ENCODE data around the gene TRIM46. TPM values are rescaled to one million over a fixed set of nuclear protein-coding genes. Genes with fewer than 3 reads are reported as not detected.
A peak's percentile ranks its signal among the peaks of the same experiment; 100 is the strongest.
"Not testable (repeated sequence)": the region's sequence is repeated elsewhere in the genome, so short reads cannot be mapped to it uniquely, and the experiment has no call there.

TRIM46 gene
- polyA plus RNA-seq, 3 donors: 0.13 TPM; not detected in 2

GRCh38 chr1:155193275-155193990, 19.8 kb downstream of the TRIM46 start:
- peaks cover 11 to 18% of the 10 kb centered on the region in 2 donors for H3K36me3 Mint-ChIP-seq
- Histone ChIP-seq H2AFZ (ENCODE audit: insufficient read depth, low read depth, low read length, poor library complexity, severe bottlenecking) (peak overlapping the region; percentile 79), H3K79me2 (ENCODE audit: insufficient read depth, low read length) (no peaks in the 10 kb centered on the region), H3K4me2 (replicated peaks; ENCODE audit: extremely low read depth, low read length, poor library complexity, severe bottlenecking) (peak overlapping the region; percentile 81), H3K4me3 (replicated peaks in 1 of 3; ENCODE audit: low read depth in 2 of 3, low read length in 3 of 3) (peak overlapping the region; percentile 26 to 72 (median 27)), H4K20me1 (ENCODE audit: insufficient read depth, low read length) (no peaks in the 10 kb centered on the region), H3K27me3 (ENCODE audit: control insufficient read depth in 2 of 2, insufficient read depth in 2 of 2, low read length in 2 of 2) (peaks cover 4 to 18% of the 10 kb centered on the region in 2 donors), H3K4me1 (ENCODE audit: control insufficient read depth in 1 of 2, insufficient read depth in 2 of 2, low read length in 2 of 2) (peaks cover 27 to 35% of the 10 kb centered on the region in 2 donors), H3K9ac (ENCODE audit: insufficient read depth, low read length, poor library complexity, severe bottlenecking) (peak overlapping the region; percentile 48), H3K36me3 (replicated peaks in 1 of 2; ENCODE audit: control insufficient read depth in 1 of 2, insufficient read depth in 2 of 2, low read length in 2 of 2) (no peaks in the 10 kb centered on the region), H3K9me3 (replicated peaks in 1 of 2; ENCODE audit: control insufficient read depth in 1 of 2, insufficient read depth in 1 of 2, low read length in 2 of 2) (no peaks in the 10 kb centered on the region), H3K27ac (ENCODE audit: low read depth in 1 of 2, low read length in 2 of 2) (peak overlapping the region in 1 of 2 donors; percentile 2)
- H3K27ac Mint-ChIP-seq: peak overlapping the region in 6 of 7 donors; percentile 56 to 90 (median 70)
- intact Hi-C loops (cut with micrococcal nuclease): no loop called here
- peaks cover 22 to 29% (median 23%) of the 10 kb centered on the region in 3 donors for H3K27me3 Mint-ChIP-seq (ENCODE audit: low read depth in 3 of 3)
- TF ChIP-seq CTCF (IDR thresholded peaks at IDR 0.05): peak; percentile 98
- peak; percentile 75 to 82 (median 77) for DNase-seq
- WGBS (ENCODE audit: insufficient coverage): under 1% methylated on average over 27 of the region's 38 CpGs
- peaks cover 0 to 7% (median 3%) of the 10 kb centered on the region in 7 donors for H3K9me3 Mint-ChIP-seq
- H3K4me3 Mint-ChIP-seq: peak overlapping the region; percentile 81 to 93
- peaks cover 27% of the 10 kb centered on the region for H3K4me1 Mint-ChIP-seq

- peaks cover 27% of the 10 kb centered on the region for H3K4me1 Mint-ChIP-seq
- peak overlapping the region in 2 of 3 experiments; percentile 26 to 72 for H3K4me3 ChIP-seq (replicated peaks in 1 of 3; ENCODE audit: low read depth in 2 of 3, low read length in 3 of 3)
- peak overlapping the region; percentile 81 for H3K4me2 ChIP-seq (replicated peaks; ENCODE audit: extremely low read depth, low read length, poor library complexity, severe bottlenecking)
- H3K36me3 ChIP-seq (replicated peaks in 1 of 2; ENCODE audit: control insufficient read depth in 1 of 2, insufficient read depth in 2 of 2, low read length in 2 of 2); H3K79me2 ChIP-seq (ENCODE audit: insufficient read depth, low read length); H3K27ac ChIP-seq (ENCODE audit: low read depth in 1 of 2, low read length in 2 of 2); H3K9me3 Mint-ChIP-seq; DNase-seq; H4K20me1 ChIP-seq (ENCODE audit: insufficient read depth, low read length); H3K9me3 ChIP-seq (replicated peaks in 1 of 2; ENCODE audit: control insufficient read depth in 1 of 2, insufficient read depth in 1 of 2, low read length in 2 of 2); intact Hi-C loops (cut with micrococcal nuclease): not testable (repeated sequence)
- H3K9ac ChIP-seq (ENCODE audit: insufficient read depth, low read length, poor library complexity, severe bottlenecking): peak overlapping the region; percentile 48
- peaks cover 22 to 29% (median 23%) of the 10 kb centered on the region in 3 donors for H3K27me3 Mint-ChIP-seq (ENCODE audit: low read depth in 3 of 3)
- H3K27ac Mint-ChIP-seq: peak overlapping the region in 6 of 7 donors; percentile 35 to 90 (median 68)
- peak overlapping the region; percentile 79 for H2AFZ ChIP-seq (ENCODE audit: insufficient read depth, low read depth, low read length, poor library complexity, severe bottlenecking)
- H3K4me1 ChIP-seq (ENCODE audit: control insufficient read depth in 1 of 2, insufficient read depth in 2 of 2, low read length in 2 of 2): peaks cover 27 to 35% of the 10 kb centered on the region in 2 donors
- H3K27me3 ChIP-seq (ENCODE audit: control insufficient read depth in 2 of 2, insufficient read depth in 2 of 2, low read length in 2 of 2): peaks cover 4 to 18% of the 10 kb centered on the region in 2 donors
- H3K4me3 Mint-ChIP-seq: peak overlapping the region; percentile 81 to 93
- WGBS (ENCODE audit: insufficient coverage): 4% methylated on average over 9 of the region's 16 CpGs
- H3K36me3 Mint-ChIP-seq: peaks cover 11 to 18% of the 10 kb centered on the region in 2 donors
Measured at GRCh38 chr1:155193991-155194240, 20.3 kb downstream of the TRIM46 start.

Measured in CD14-positive monocyte (primary cell).